K562 (cell line): ENCODE data around the gene CA7. TPM values are rescaled to one million over a fixed set of nuclear protein-coding genes. Genes with fewer than 3 reads are reported as not detected.

ENCODE experiments used
- BCL6 ChIP-seq: fragments of 250-450 bp; sonication (Bioruptor Pico); IDR thresholded peaks from 2 replicates; pipeline ENCODE4 v1.4.0; 2020
- CEBPZ ChIP-seq: fragments of 150-350 bp; IDR thresholded peaks from 2 replicates; pipeline ENCODE4 v1.6.1; 2014; ENCODE audit warnings: low read depth, mild to moderate bottlenecking, low read length, borderline replicate concordance
- HOXB6 ChIP-seq: fragments of 250-450 bp; sonication (Bioruptor Pico); IDR thresholded peaks from 2 replicates; pipeline ENCODE4 v1.5.1; 2022; ENCODE audit warnings: mild to moderate bottlenecking, borderline replicate concordance
- IFI16 ChIP-seq: fragments of 250-450 bp; sonication (Bioruptor Pico); IDR thresholded peaks from 2 replicates; pipeline ENCODE4 v2.1.2; 2022; ENCODE audit warnings: mild to moderate bottlenecking, inconsistent platforms
- L3MBTL2 ChIP-seq: fragments of 450-650 bp; IDR thresholded peaks from 2 replicates; pipeline ENCODE4 v1.6.1; 2016; ENCODE audit warnings: mild to moderate bottlenecking, moderate library complexity
- NCOR1 ChIP-seq: fragments of 450-650 bp; IDR thresholded peaks from 2 replicates; pipeline ENCODE4 v1.6.1; 2016; ENCODE audit warnings: mild to moderate bottlenecking, moderate library complexity
- NFE2 ChIP-seq: IDR thresholded peaks from 2 replicates; pipeline ENCODE4 v1.6.1; 2014; ENCODE audit warnings: antibody characterized with exemption, low read depth
- RFX5 ChIP-seq: IDR thresholded peaks from 2 replicates; pipeline ENCODE4 v1.6.1; 2011; ENCODE audit warnings: low read depth, mild to moderate bottlenecking, improper control_type of control experiment, low read length
- SFPQ ChIP-seq: fragments of 200-400 bp; formaldehyde crosslinking; IDR thresholded peaks from 2 replicates; pipeline ENCODE4 v1.6.1; 2017; ENCODE audit warnings: mild to moderate bottlenecking, low read depth, low read length, moderate library complexity
- SIN3A ChIP-seq, 2 experiments: fragments of 150-350 bp in 1 of 2; IDR thresholded peaks; 2 replicates each; pipeline ENCODE4 v1.6.1; 2011 to 2016; ENCODE audit warnings: borderline replicate concordance in 2 of 2, low read depth in 2 of 2, low read length in 2 of 2, mild to moderate bottlenecking in 2 of 2, moderate library complexity in 2 of 2; ENCODE audit not compliant: control insufficient read depth in 1 of 2
- TBL1XR1 ChIP-seq, 2 experiments: IDR thresholded peaks; 2 replicates each; pipeline ENCODE4 v1.6.1; 2012; ENCODE audit warnings: improper control_type of control experiment in 2 of 2, low read length in 2 of 2, mild to moderate bottlenecking in 1 of 2
- THRAP3 ChIP-seq: fragments of 450-650 bp; IDR thresholded peaks from 2 replicates; pipeline ENCODE4 v1.6.1; 2016; ENCODE audit warnings: mild to moderate bottlenecking, inconsistent platforms, borderline replicate concordance
- TSC22D4 ChIP-seq: fragments of 450-650 bp; IDR thresholded peaks from 2 replicates; pipeline ENCODE4 v1.6.1; 2016; ENCODE audit warnings: missing genetic modification characterization, missing biosample characterization, control low read depth
- ZFPM2 ChIP-seq: fragments of 250-450 bp; sonication (Bioruptor Pico); IDR thresholded peaks from 2 replicates; pipeline ENCODE4 v1.5.1; 2022; ENCODE audit warnings: mild to moderate bottlenecking
- ZNF445 ChIP-seq: fragments of 250-450 bp; sonication (Bioruptor Pico); IDR thresholded peaks from 2 replicates; pipeline ENCODE4 v1.4.0; 2020; ENCODE audit warnings: low read depth, mild to moderate bottlenecking, moderate library complexity
- ZNF592 ChIP-seq: fragments of 450-650 bp; IDR thresholded peaks from 2 replicates; pipeline ENCODE4 v1.6.1; 2017; ENCODE audit warnings: antibody characterized with exemption, mild to moderate bottlenecking
- polyA plus RNA-seq, 8 experiments: library from polyadenylated mRNA; depleted of rRNA in 4 of 8; stranded (reverse) in 5 of 8; unstranded in 3 of 8; fragments of >200 nt; fragmentation: Nextera tagmentation in 2 of 8; fragmentation: Illumina TruSeq in 1 of 8; extraction: Ambion mirVana in 2 of 8; extraction: Trizol in 1 of 8; gene quantifications; 2 replicates each; pipeline versions ENCODE4 v1.2.1 to v1.2.3, GENCODE V29; 2011 to 2014; ENCODE audit warnings: inconsistent platforms in 1 of 8, missing spikeins in 1 of 8
- total RNA-seq, 7 experiments: library from RNA; depleted of rRNA in 6 of 7; stranded (reverse); fragments of >200 nt in 6 of 7; fragmentation: Illumina TruSeq in 2 of 7; extraction: Trizol in 2 of 7; gene quantifications; 2 replicates each; pipeline versions ENCODE4 v1.2.1 to v1.2.3, GENCODE V29; 2011 to 2021; ENCODE audit warnings: low replicate concordance in 1 of 7
- TF ChIP-seq, protein P1 (sequence below), 2 experiments: fragments of 250-450 bp in 1 of 2; fragments of 450-650 bp in 1 of 2; sonication (Bioruptor Pico) in 1 of 2; IDR thresholded peaks; 2 replicates each; pipeline versions ENCODE4 v1.6.1 to v1.8.0; 2016 to 2021; ENCODE audit warnings: mild to moderate bottlenecking in 2 of 2, moderate library complexity in 2 of 2, missing compliant biosample characterization in 1 of 2, missing genetic modification characterization in 1 of 2

The CA7 gene
- total and polyA plus RNA-seq, 9 of the 15 experiments (the other 6 are each of a cell fraction or from before 2014, with no cell fraction given): 0.03 to 0.07 (median 0.05) TPM; not detected in 5

GRCh38 chr16:66872943-66873684 is 28.9 kb downstream of the CA7 start (continued):
- TF ChIP-seq ZNF592: peak; percentile 88
- no peak for TF ChIP-seq NCOR1
- no peak; a peak in 1 of 4 replicates for TF ChIP-seq SIN3A (IDR thresholded peaks at IDR 0.05; ENCODE audit: borderline replicate concordance in 2 of 2, control insufficient read depth in 1 of 2, low read depth in 2 of 2, low read length in 2 of 2)
- no peak for TF ChIP-seq ZNF445 (CRISPR knock-in tag)
- peak; percentile 43 for TF ChIP-seq NFE2
- TF ChIP-seq ZFPM2 (CRISPR knock-in tag): no peak
- no peak for TF ChIP-seq SFPQ
- TF ChIP-seq CEBPZ: no peak
- TF ChIP-seq TBL1XR1 (IDR thresholded peaks at IDR 0.05; ENCODE audit: low read length in 2 of 2): 0 out of 4 replicates have a peak, but pooled peaks have one; percentile 36 to 46
- TF ChIP-seq HOXB6 (CRISPR knock-in tag): no peak
- TF ChIP-seq IFI16 (CRISPR knock-in tag): no peak
- TF ChIP-seq RFX5: no peak
- TF ChIP-seq TSC22D4 (tag): no peak
- TF ChIP-seq BCL6: no peak
- no peak for TF ChIP-seq THRAP3
- peak; percentile 97 for TF ChIP-seq L3MBTL2
- TF ChIP-seq, protein P1, sequence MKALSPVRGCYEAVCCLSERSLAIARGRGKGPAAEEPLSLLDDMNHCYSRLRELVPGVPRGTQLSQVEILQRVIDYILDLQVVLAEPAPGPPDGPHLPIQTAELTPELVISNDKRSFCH (CRISPR knock-in tag; IDR thresholded peaks at IDR 0.05): no peak
- TF ChIP-seq, protein P1 (tag; IDR thresholded peaks at IDR 0.05): no peak
